ENCODE data around the gene EPB41. TPM values are rescaled to one million over a fixed set of nuclear protein-coding genes. Genes with fewer than 3 reads are reported as not detected.

The EPB41 gene
- total and polyA plus RNA-seq, 2 of the 4 experiments (the other 2 are of a cell fraction) = 4.6 to 10.0 TPM

DNA sequence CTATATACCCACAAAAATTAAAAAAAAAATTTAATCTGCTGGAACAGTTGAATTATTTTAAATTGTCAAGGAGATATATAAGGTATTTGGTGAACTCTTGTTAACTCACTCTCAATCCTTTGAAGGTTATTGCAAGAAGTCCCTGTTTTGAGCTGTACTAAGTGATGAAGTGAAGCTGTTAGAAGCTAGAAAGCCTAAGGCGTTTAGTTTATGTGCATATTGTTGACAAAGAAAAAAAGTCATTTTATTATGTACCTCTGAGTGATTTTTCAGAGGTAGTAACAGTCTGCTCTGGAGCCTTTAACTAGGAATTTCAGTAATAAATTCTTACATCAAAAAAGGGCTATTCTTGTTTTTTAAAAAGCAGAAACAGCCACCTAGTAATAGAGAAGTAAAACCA lies 149.7 kb downstream of the EPB41 start:
- H3K56ac ChIP-seq (ENCODE audit: extremely low read depth, insufficient read depth, low read length) = no peak overlapping the region
- no peak overlapping the region for H3K4me3 ChIP-seq (ENCODE audit: insufficient read depth, low read depth, low read length)
- no peak overlapping the region for H4K5ac ChIP-seq (ENCODE audit: low read depth, low read length)
- no CpG with 5 or more reads among the region's 1 CpG for WGBS, 2 experiments (ENCODE audit: extremely low coverage in 2 of 2, insufficient read length in 1 of 2)
- H3K4ac ChIP-seq (ENCODE audit: low read depth, low read length) = no peak overlapping the region
- in situ Hi-C loops (cut with MboI; ENCODE audit: low sequenced_read_pairs) (no loop called here), dilution Hi-C loops (cut with HindIII; ENCODE audit: low sequenced_read_pairs, unreplicated experiment) (no loop called here), intact Hi-C loops (cut with micrococcal nuclease) (no loop called here)
- CTCF ChIA-PET = interaction anchor here (0.7 kb wide), 1 partner anchor 64 kb away, joined by 4 read pairs; no protein-coding TSS in a partner anchor
- no peak overlapping the region for H2BK5ac ChIP-seq (ENCODE audit: low read depth, low read length, poor library complexity, severe bottlenecking)
- H4K8ac ChIP-seq (ENCODE audit: low read depth in 2 of 2, low read length in 2 of 2) = no peak overlapping the region
- H3K14ac ChIP-seq (replicated peaks; ENCODE audit: low read depth, low read length) = no peak overlapping the region
- no peak overlapping the region for H3K18ac ChIP-seq (ENCODE audit: low read depth, low read length)
- H3K9me3 ChIP-seq (ENCODE audit: control insufficient read depth, insufficient read depth, low read length) = no peaks in the 10 kb centered on the region
- H2AFZ ChIP-seq (replicated peaks; ENCODE audit: low read length, poor library complexity) = no peak overlapping the region
- TF ChIP-seq SMC3 (IDR thresholded peaks at IDR 0.05; ENCODE audit: low read depth, low read length) (no peak), MAZ (IDR thresholded peaks at IDR 0.05; ENCODE audit: borderline replicate concordance, low read depth, low read length) (no peak), BHLHE40 (IDR thresholded peaks at IDR 0.05; ENCODE audit: low read depth, low read length) (no peak)
- TF ChIP-seq, protein P1, sequence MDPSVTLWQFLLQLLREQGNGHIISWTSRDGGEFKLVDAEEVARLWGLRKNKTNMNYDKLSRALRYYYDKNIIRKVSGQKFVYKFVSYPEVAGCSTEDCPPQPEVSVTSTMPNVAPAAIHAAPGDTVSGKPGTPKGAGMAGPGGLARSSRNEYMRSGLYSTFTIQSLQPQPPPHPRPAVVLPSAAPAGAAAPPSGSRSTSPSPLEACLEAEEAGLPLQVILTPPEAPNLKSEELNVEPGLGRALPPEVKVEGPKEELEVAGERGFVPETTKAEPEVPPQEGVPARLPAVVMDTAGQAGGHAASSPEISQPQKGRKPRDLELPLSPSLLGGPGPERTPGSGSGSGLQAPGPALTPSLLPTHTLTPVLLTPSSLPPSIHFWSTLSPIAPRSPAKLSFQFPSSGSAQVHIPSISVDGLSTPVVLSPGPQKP (IDR thresholded peaks at IDR 0.05; ENCODE audit: borderline replicate concordance, low read depth, low read length) = no peak
- no peaks in the 10 kb centered on the region for H3K79me1 ChIP-seq (ENCODE audit: low read depth in 1 of 2, low read length in 2 of 2)
- ATAC-seq (ENCODE audit: low read depth) (no peak), DNase-seq (no peak)
- H2AK9ac ChIP-seq (replicated peaks; ENCODE audit: low read depth, low read length, poor library complexity) = no peak overlapping the region
- no peaks in the 10 kb centered on the region for H3K27me3 ChIP-seq (ENCODE audit: control insufficient read depth, insufficient read depth, low read length)
- H3K23ac ChIP-seq (ENCODE audit: low read depth, low read length) = no peak overlapping the region
- no TSS peak for BruUV-seq (replicated peaks)
- no peaks in the 10 kb centered on the region for H4K20me1 ChIP-seq (ENCODE audit: insufficient read depth, low read length)
- H3K4me1 ChIP-seq (ENCODE audit: control insufficient read depth, insufficient read depth, low read length) = no peaks in the 10 kb centered on the region
- H3K9me1 ChIP-seq (ENCODE audit: insufficient read depth, low read length) = no peaks in the 10 kb centered on the region
- no peak overlapping the region for H2BK20ac ChIP-seq (ENCODE audit: low read depth, low read length)
- H2AK5ac ChIP-seq (ENCODE audit: low read depth, low read length) = no peak overlapping the region
- H4K91ac ChIP-seq (ENCODE audit: insufficient read depth, low read depth, low read length) = no peak overlapping the region
- H3K4me2 ChIP-seq (ENCODE audit: low read depth, low read length) = no peak overlapping the region
- no peak overlapping the region for H2BK120ac ChIP-seq (ENCODE audit: low read depth, low read length)
- H3K27ac ChIP-seq (ENCODE audit: insufficient read depth, low read length) = no peak overlapping the region
- POLR2A ChIA-PET (ENCODE audit: unreplicated experiment) = no interaction called here
- no peak overlapping the region for H3K9ac ChIP-seq (ENCODE audit: low read depth, low read length)
- H3K36me3 ChIP-seq (ENCODE audit: control insufficient read depth, insufficient read depth, low read length) = no peaks in the 10 kb centered on the region
- no peak overlapping the region for H2BK15ac ChIP-seq (ENCODE audit: low read depth, low read length)

Data from IMR-90 (cell line).